Caco-2 (cell line): ENCODE results near the gene ADGRG4. TPM values are rescaled to one million over a fixed set of nuclear protein-coding genes. Genes with fewer than 3 reads are reported as not detected.
"Not testable (repeated sequence)": the region's sequence is repeated elsewhere in the genome, so short reads cannot be mapped to it uniquely, and the experiment has no call there.

Source experiments
- BruUV-seq: library from RNA; stranded (reverse); fragments of 400-500 nt; replicated peaks from 2 replicates; lab custom pipeline; 2021; lab: Mats Ljungman, UMichigan
- CTCF ChIA-PET: fragments of 300-600 bp; sonication (Branson Sonifier 250); formaldehyde crosslinking; loops from one replicate; lab custom pipeline; 2022; ENCODE audit warnings: antibody characterized with exemption; lab: Charles Lee
- POLR2A ChIA-PET: fragments of 300-600 bp; sonication (Branson Sonifier 250); formaldehyde crosslinking; loops from one replicate; lab custom pipeline; 2022; ENCODE audit warnings: antibody characterized with exemption; lab: Charles Lee
- DNase-seq, 2 experiments: peaks; one replicate each; pipeline versions ENCODE4 v3.0.0 to v3.0.0-alpha.2; 2020 to 2022
- H3K27me3 ChIP-seq: replicated peaks from 2 replicates; pipeline ENCODE4 v1.6.0; 2011; ENCODE audit warnings: low read length; ENCODE audit not compliant: control insufficient read depth, insufficient read depth
- H3K36me3 ChIP-seq: 2 replicates; pipeline ENCODE4 v1.5.1; 2011; ENCODE audit warnings: low read length; ENCODE audit not compliant: control insufficient read depth, insufficient read depth
- H3K4me1 ChIP-seq: fragments of 250-450 bp; sonication (Bioruptor Pico); 2 replicates; pipeline ENCODE4 v1.5.1; 2020; ENCODE audit warnings: mild to moderate bottlenecking
- H3K4me3 ChIP-seq: 2 replicates; pipeline ENCODE4 v1.5.1; 2011; ENCODE audit warnings: low read depth, mild to moderate bottlenecking, control low read depth, low read length
- H3K9me3 ChIP-seq: fragments of 250-450 bp; sonication (Bioruptor Pico); 2 replicates; pipeline ENCODE4 v1.5.1; 2020; ENCODE audit warnings: mild to moderate bottlenecking, moderate library complexity
- H3K27ac Mint-ChIP-seq: one replicate; pipeline ENCODE4 v1.8.0; 2022; ENCODE audit warnings: mixed read lengths; ENCODE audit not compliant: unreplicated experiment
- H3K27me3 Mint-ChIP-seq: one replicate; pipeline ENCODE4 v1.8.0; 2022; ENCODE audit warnings: mixed read lengths; ENCODE audit not compliant: insufficient read depth, unreplicated experiment
- H3K36me3 Mint-ChIP-seq: one replicate; pipeline ENCODE4 v1.8.0; 2022; ENCODE audit warnings: mild to moderate bottlenecking, mixed read lengths; ENCODE audit not compliant: insufficient read depth, unreplicated experiment
- H3K4me1 Mint-ChIP-seq: one replicate; pipeline ENCODE4 v1.8.0; 2022; ENCODE audit warnings: low read depth, mixed read lengths; ENCODE audit not compliant: unreplicated experiment
- H3K4me3 Mint-ChIP-seq: one replicate; pipeline ENCODE4 v1.8.0; 2022; ENCODE audit warnings: mild to moderate bottlenecking, moderate library complexity, mixed read lengths; ENCODE audit not compliant: unreplicated experiment
- H3K9me3 Mint-ChIP-seq: one replicate; pipeline ENCODE4 v1.8.0; 2022; ENCODE audit warnings: mixed read lengths; ENCODE audit not compliant: unreplicated experiment
- CTCF ChIP-seq, 2 experiments: fragments of 200-600 bp in 1 of 2; IDR thresholded peaks; 1 replicate in 1 of 2; 2 replicates in 1 of 2; pipeline versions ENCODE4 v1.5.1 to v1.8.0; 2011 to 2022; ENCODE audit warnings: antibody characterized with exemption in 1 of 2, control low read depth in 1 of 2, inconsistent platforms in 1 of 2, low read depth in 1 of 2, low read length in 1 of 2, mild to moderate bottlenecking in 1 of 2, moderate library complexity in 1 of 2; ENCODE audit not compliant: insufficient read depth in 1 of 2, severe bottlenecking in 1 of 2, unreplicated experiment in 1 of 2
- intact Hi-C: fragments of 100-400 bp; cut with micrococcal nuclease; formaldehyde crosslinking; loops from one replicate; pipeline ENCODE4 v1.10.0; 2022; ENCODE audit not compliant: unreplicated experiment
- total RNA-seq: library from RNA; stranded (reverse); gene quantifications from 2 replicates; pipeline ENCODE4 v1.2.3, GENCODE V29; 2022

The ADGRG4 gene
- total RNA-seq, 1 experiment from 2014 or later = not detected

DNA sequence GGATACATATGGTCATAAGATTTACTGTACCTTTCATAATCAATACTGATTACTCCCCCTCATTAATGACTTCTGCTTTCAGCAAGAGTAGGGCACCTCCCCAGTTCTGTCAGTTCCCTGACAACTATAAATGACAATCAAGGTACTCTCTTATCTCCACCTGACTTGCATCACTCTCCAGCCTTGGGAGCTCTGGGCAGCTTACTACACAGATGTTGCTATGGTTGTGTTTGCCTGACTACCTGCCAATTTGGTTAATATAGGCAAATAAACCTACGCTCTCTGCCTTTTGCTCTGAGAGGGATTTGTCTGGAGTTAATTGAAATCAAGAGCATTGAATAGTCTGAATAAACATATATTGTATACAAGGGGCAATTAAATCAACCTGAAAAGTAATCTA is 26.8 kb upstream of the ADGRG4 start:
- Mint-ChIP-seq H3K4me3 (no peak overlapping the region), H3K27ac (no peak overlapping the region), H3K9me3 (no peaks in the 10 kb centered on the region), H3K4me1 (no peaks in the 10 kb centered on the region), H3K36me3 (no peaks in the 10 kb centered on the region), H3K27me3 (no peaks in the 10 kb centered on the region)
- no peak for TF ChIP-seq CTCF (IDR thresholded peaks at IDR 0.05; ENCODE audit: insufficient read depth in 1 of 2, low read depth in 1 of 2, low read length in 1 of 2, severe bottlenecking in 1 of 2, unreplicated experiment in 1 of 2)
- intact Hi-C loops = no loop called here
- ChIA-PET POLR2A (no interaction called here), CTCF (no interaction called here)
- H3K27me3 ChIP-seq = no peaks in the 10 kb centered on the region
- no TSS peak for BruUV-seq
- H3K36me3 ChIP-seq = no peaks in the 10 kb centered on the region
- DNase-seq = no peak
- no peaks in the 10 kb centered on the region for H3K4me1 ChIP-seq
- H3K4me3 ChIP-seq = no peak overlapping the region
- no peaks in the 10 kb centered on the region for H3K9me3 ChIP-seq

GRCh38 chrX:136275553-136275952 is 25.2 kb upstream of the ADGRG4 start:
- Mint-ChIP-seq H3K36me3 (no peaks in the 10 kb centered on the region), H3K9me3 (no peaks in the 10 kb centered on the region), H3K4me1 (no peaks in the 10 kb centered on the region), H3K27ac (no peak overlapping the region), H3K4me3 (no peak overlapping the region), H3K27me3 (no peaks in the 10 kb centered on the region)
- Histone ChIP-seq H3K9me3 (no peaks in the 10 kb centered on the region), H3K4me1 (no peaks in the 10 kb centered on the region), H3K4me3 (no peak overlapping the region), H3K36me3 (no peaks in the 10 kb centered on the region), H3K27me3 (no peaks in the 10 kb centered on the region)
- peak; percentile 7 to 33 for DNase-seq
- TF ChIP-seq CTCF (IDR thresholded peaks at IDR 0.05; ENCODE audit: insufficient read depth in 1 of 2, low read depth in 1 of 2, low read length in 1 of 2, severe bottlenecking in 1 of 2, unreplicated experiment in 1 of 2) = no peak
- no TSS peak for BruUV-seq
- ChIA-PET POLR2A (no interaction called here), CTCF (no interaction called here)
- intact Hi-C loops = no loop called here

GRCh38 chrX:136286375-136286774 is 14.4 kb upstream of the ADGRG4 start:
- H3K9me3 Mint-ChIP-seq, H3K36me3 ChIP-seq: not testable (repeated sequence)

DNA sequence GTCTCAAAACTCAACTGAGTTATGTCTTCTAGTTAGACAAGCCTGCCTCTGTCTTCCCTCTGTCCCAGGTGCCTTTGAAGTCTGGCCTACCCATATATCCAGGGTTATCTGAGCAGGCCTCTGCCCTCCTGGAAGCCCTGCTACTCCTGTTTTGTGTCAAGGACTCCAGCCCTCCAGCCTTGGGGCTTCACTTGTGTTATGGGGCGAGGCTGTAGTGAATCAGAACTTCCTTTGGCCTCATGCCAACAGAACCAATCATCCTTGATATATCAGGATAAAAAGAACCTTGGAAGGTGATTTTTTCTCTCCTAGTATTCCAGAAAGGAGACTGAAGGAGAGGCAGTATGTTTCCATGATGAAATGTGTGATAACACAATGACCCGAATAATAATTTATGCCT is 8.9 kb upstream of the ADGRG4 start:
- no peaks in the 10 kb centered on the region for H3K9me3 Mint-ChIP-seq
- no peaks in the 10 kb centered on the region for H3K36me3 ChIP-seq
- intact Hi-C loops = no loop called here
- H3K27ac Mint-ChIP-seq = no peak overlapping the region
- H3K4me3 Mint-ChIP-seq = no peak overlapping the region
- ChIA-PET POLR2A (no interaction called here), CTCF (no interaction called here)
- H3K4me3 ChIP-seq = no peak overlapping the region
- H3K27me3 Mint-ChIP-seq = peaks cover 6% of the 10 kb centered on the region
- H3K4me1 ChIP-seq = no peaks in the 10 kb centered on the region
- H3K4me1 Mint-ChIP-seq = no peaks in the 10 kb centered on the region
- BruUV-seq = no TSS peak
- no peaks in the 10 kb centered on the region for H3K9me3 ChIP-seq
- no peak for TF ChIP-seq CTCF (IDR thresholded peaks at IDR 0.05; ENCODE audit: insufficient read depth in 1 of 2, low read depth in 1 of 2, low read length in 1 of 2, severe bottlenecking in 1 of 2, unreplicated experiment in 1 of 2)
- no peak for DNase-seq
- no peaks in the 10 kb centered on the region for H3K27me3 ChIP-seq
- no peaks in the 10 kb centered on the region for H3K36me3 Mint-ChIP-seq

More at GRCh38 chrX:136286375-136286774, 14.4 kb upstream of the ADGRG4 start:
- H3K36me3 Mint-ChIP-seq, H3K27me3 Mint-ChIP-seq, intact Hi-C loops, BruUV-seq, H3K4me1 ChIP-seq, H3K4me3 Mint-ChIP-seq, POLR2A ChIA-PET, H3K27me3 ChIP-seq, H3K27ac Mint-ChIP-seq, DNase-seq, H3K4me1 Mint-ChIP-seq, H3K4me3 ChIP-seq, H3K9me3 ChIP-seq: not testable (repeated sequence)
- CTCF ChIA-PET = interaction anchor here (0.7 kb wide), 1 partner anchor 17 kb away, joined by 5 read pairs; no protein-coding TSS in a partner anchor
